DMS114 treated with DMSO at 0.1 percent for 48 hours (cell line): Measurements from ENCODE around the gene ZBTB44.
"Not testable (repeated sequence)": the region's sequence is repeated elsewhere in the genome, so short reads cannot be mapped to it uniquely, and the experiment has no call there.

Experiments used
- DNase-seq: peaks from one replicate; lab custom pipeline; 2025; ENCODE audit not compliant: unreplicated experiment; lab: John Stamatoyannopoulos, UW

The ZBTB44 gene

DNA sequence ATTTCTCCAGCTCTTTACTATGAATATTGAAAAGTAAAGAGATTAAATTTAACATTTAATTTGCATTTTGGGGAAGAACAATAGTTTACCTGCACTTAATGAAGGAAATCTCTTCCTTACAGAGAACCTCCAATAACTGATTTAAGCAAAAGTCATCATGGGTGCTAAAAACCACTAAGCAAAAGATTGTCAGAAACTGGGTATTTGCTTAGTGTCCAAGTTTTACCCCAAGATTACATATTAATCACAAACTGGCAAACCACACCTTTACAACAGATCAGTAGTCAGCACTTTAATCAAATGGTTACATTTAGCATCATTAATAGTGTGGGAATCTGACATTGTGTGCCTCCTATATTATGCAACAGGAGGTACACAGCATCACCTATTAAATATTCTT lies 2.7 kb downstream of the ZBTB44 start:
- no peak for DNase-seq

DNA sequence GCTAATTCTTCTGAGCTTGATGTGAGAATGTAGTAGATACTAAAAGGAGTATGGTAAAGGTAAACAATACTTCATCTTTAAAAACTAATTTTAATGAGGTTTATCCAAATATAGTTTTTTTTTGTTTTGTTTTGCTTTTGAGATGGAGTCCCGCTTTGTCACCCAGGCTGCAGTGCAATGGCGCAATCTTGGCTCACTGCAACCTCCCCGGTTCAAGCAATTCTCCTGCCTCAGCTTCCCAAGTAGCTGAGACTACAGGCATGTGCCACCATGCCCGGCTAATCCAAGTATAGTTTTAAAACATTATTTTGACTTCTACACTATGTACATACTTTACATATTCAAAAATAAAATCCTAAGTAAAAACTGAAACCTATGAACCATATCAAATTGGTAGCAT lies 4.1 kb downstream of the ZBTB44 start:
- DNase-seq: no peak

GRCh38 chr11:130308886-130309285 lies 5.8 kb downstream of the ZBTB44 start:
- DNase-seq: no peak

- no peak for DNase-seq
Observed at GRCh38 chr11:130308059-130308458, 6.7 kb downstream of the ZBTB44 start.

DNA sequence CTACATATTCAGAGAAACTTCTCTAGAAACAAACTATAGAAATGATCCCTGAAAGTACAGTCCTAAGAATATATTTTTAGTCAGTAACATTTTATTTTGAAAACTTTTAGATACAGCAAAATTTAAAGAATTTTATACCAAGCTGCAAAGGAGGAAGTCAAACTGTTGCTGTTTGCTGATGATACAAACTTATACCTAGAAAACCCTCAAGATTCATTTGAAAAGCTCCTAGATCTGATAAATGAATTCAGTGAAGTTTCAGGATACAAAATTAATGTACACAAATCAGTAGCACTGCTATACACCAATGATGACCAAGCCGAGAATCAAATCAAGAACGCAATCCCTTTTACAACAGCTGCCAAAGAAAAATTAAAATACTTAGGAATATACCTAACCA lies 10.1 kb downstream of the ZBTB44 start:
- DNase-seq: no peak

DNA sequence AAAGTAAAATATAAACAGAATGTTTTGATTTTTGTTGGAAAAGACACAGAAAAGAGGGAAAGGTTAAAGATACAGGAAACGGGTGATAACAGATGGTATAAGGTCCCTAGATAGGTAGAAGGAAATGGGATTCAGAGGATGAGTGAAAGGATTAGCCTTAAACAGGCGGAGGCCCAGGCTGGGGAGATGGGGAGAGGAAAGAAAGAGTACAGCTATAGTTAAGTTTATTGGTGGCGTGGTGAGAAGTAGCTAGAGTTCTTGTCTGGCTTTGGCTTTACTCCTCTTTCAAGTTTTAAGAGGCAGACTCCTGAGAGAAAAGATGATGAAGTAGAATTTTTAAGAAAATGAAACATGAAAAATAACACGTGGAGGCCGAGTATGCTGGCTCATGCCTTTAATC lies 13.7 kb downstream of the ZBTB44 start:
- no peak for DNase-seq

DNA sequence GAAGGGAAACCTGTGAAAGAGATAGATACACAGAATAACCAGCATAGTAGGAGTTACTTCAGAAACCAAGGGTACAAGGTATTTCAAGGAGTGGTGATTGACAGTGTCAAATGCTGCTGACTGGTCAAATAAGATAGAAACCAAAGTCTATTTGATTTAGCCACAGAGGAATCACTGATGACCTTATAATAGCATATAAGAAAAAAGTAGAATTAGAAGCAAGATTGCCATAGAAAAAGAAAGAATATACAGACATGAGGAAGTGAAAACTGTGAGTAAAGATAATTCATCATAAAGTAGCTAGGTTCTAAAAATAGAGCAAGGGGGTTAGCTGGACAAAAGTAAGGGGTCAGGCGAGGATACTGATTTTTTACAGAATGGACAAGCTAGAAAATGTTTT lies 14.2 kb downstream of the ZBTB44 start:
- no peak for DNase-seq

DNA sequence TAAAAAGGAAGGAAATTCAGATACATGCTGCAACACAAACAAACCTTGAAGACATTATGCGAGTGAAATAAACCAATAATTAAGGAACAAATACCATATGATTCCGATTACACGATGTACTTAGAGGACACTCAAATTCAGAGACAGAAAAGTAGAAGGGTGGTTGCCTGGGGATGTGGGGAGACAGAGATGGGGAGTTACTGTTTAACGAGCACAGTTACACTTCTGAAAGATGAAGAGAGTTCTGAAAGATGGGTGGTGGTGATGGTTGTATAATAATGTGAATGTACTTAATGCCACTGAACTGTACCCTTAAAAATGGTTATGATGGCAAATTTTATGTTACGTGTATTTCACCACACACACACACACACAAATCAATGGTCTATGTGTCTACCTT lies 14.7 kb downstream of the ZBTB44 start:
- DNase-seq: no peak

- DNase-seq: no peak
Observed at GRCh38 chr11:130295657-130296056, 19.1 kb downstream of the ZBTB44 start.

DNA sequence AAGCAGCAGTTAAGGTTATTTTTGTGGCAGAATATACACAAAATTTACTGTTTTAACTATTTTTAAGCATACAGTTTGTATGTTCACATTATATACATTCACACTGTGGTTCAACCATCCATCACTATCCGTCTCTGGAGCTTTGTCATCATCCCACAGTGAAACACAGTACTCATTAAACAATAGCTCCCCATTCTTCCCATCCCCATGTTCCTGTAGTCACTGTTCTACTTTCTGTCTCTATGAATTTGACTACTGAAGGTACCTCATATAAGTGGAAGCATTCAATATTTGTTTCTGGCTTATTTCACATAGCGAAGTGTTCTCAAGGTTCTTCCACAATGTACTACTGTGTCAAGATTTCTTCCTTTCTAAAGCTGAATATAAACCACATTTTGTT lies 32.6 kb downstream of the ZBTB44 start:
- no peak for DNase-seq

DNA sequence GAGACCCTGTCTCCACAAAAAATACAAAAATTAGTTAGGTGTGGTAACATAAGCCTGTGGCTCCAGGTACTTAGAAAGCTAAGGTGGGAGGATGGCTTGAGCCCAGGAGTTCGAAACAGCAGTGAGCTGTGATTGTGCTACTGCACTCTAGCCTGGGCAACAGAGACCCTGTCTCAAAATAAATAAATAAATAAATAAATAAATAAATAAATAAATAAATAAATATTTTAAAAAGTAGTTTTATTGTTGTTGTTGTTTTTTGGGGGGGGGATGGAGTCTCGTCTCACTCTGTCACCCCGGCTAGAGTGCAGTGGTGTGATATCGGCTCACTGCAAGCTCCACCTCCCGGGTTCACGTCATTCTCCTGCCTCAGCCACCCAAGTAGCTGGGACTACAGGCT lies 33.4 kb downstream of the ZBTB44 start:
- DNase-seq: not testable (repeated sequence)

- no peak for DNase-seq
Observed at GRCh38 chr11:130279989-130280388, 34.7 kb downstream of the ZBTB44 start.

DNA sequence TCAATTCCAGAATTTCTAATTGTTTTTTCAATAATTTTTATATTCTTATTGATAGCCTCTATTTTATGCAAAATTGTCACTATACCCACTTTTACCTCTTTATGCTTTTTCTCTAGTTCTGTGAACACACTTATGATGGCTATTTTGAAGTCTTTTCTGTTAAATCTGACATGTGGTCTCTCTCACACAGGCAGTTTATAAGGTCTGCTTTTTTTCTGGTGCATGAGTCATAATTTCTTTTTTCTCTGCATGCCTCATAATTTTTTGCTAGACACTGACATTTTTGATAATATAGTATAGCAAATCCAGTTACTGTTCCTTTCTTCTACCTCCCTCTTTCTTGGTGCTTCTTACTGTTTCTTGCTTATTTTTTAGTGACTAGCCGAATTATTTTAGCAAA lies 36.0 kb downstream of the ZBTB44 start:
- DNase-seq: no peak

- DNase-seq: no peak
Observed at GRCh38 chr11:130278151-130278550, 36.6 kb downstream of the ZBTB44 start.

GRCh38 chr11:130272336-130272735 lies 42.4 kb downstream of the ZBTB44 start:
- DNase-seq: no peak

- no peak for DNase-seq
Observed at GRCh38 chr11:130269326-130269943, 45.3 kb downstream of the ZBTB44 start.

- no peak for DNase-seq
Observed at GRCh38 chr11:130263351-130263750, 51.4 kb downstream of the ZBTB44 start.

- no peak for DNase-seq
Observed at GRCh38 chr11:130262424-130262823, 52.3 kb downstream of the ZBTB44 start.

GRCh38 chr11:130261571-130261970 lies 53.1 kb downstream of the ZBTB44 start:
- DNase-seq: no peak

GRCh38 chr11:130260742-130261141 lies 54.0 kb downstream of the ZBTB44 start:
- DNase-seq: no peak

GRCh38 chr11:130260080-130260627 lies 54.6 kb downstream of the ZBTB44 start:
- DNase-seq: no peak

DNA sequence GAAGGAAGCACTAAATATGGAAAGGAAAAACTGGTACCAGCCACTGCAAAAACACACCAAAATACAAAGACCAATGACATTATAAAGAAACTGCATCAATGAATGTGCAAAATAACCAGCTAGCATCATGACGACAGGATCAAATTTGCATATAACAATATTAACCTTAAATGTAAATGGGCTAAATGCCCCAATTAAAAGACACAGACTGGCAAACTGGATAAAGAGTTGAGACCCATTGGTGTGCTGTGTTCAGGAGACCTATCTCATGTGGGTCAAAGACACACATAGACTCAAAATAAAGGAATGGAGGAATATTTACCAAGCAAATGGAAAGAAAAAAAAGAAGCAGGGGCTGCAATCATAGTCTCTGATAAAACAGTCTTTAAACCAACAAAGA lies 63.0 kb downstream of the ZBTB44 start:
- DNase-seq: not testable (repeated sequence)

DNA sequence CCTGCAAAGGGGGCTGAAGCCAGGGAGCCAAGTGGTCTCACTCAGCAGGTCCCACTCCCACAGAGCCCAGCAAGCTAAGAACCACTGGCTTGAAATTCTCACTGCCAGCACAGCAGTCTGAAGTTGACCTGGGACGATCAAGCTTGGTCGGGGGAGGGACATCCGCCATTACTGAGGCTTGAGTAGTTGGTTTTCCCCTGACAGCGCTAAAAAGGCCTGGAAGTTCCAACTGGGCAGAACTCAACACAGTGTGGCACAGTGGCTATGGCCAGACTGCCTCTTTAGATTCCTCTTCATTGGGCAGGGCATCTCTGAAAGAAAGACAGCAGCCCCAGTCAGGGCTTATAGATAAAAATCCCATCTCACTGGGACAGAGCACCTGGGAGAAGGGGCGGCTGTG lies 64.8 kb downstream of the ZBTB44 start:
- DNase-seq: not testable (repeated sequence)
